Endothelial cell of umbilical vein (primary cell): ENCODE results near the gene ALK. TPM values are rescaled to one million over a fixed set of nuclear protein-coding genes. Genes with fewer than 3 reads are reported as not detected.

ENCODE experiments used
- BruUV-seq: library from RNA; stranded (reverse); fragments of 400-500 nt; replicated peaks from 2 replicates; lab custom pipeline; 2021; lab: Mats Ljungman, UMichigan
- CTCF ChIA-PET: fragments of 300-600, 350-600 bp; sonication (Branson Sonifier 250); formaldehyde crosslinking; loops from one replicate; lab custom pipeline; 2021; ENCODE audit warnings: antibody characterized with exemption, inconsistent platforms; lab: Charles Lee
- POLR2A ChIA-PET: fragments of 300-600, 350-600 bp; sonication (Branson Sonifier 250); formaldehyde crosslinking; loops from one replicate; lab custom pipeline; 2021; ENCODE audit warnings: antibody characterized with exemption, inconsistent platforms; lab: Charles Lee
- DNase-seq: peaks from one replicate; pipeline ENCODE4 v3.0.0-alpha.2; 2011; ENCODE audit warnings: low read depth, low spot score
- FAIRE-seq: peaks from 2 replicates; lab custom pipeline; 2011; peaks lifted over from hg19 to GRCh38; lab: Jason Lieb, UNC
- H2AFZ ChIP-seq: 2 replicates; pipeline ENCODE4 v1.6.0; 2012; ENCODE audit warnings: low read depth, low read length, control low read depth, inconsistent platforms
- H3K27ac ChIP-seq: 2 replicates; pipeline ENCODE4 v1.5.1; 2011; ENCODE audit warnings: low read depth, mild to moderate bottlenecking, control low read depth, low read length, moderate library complexity; ENCODE audit not compliant: insufficient read depth
- H3K27me3 ChIP-seq, 2 experiments: 2 replicates each; pipeline versions ENCODE4 v1.6.0 to v1.6.1; 2011; ENCODE audit warnings: low read length in 2 of 2, mixed read lengths in 1 of 2; ENCODE audit not compliant: control insufficient read depth in 2 of 2, insufficient read depth in 2 of 2
- H3K36me3 ChIP-seq, 2 experiments: 2 replicates in 1 of 2; 3 replicates in 1 of 2; pipeline ENCODE4 v1.5.1; 2011; ENCODE audit warnings: low read length in 2 of 2, mild to moderate bottlenecking in 1 of 2, moderate library complexity in 1 of 2; ENCODE audit not compliant: control insufficient read depth in 2 of 2, insufficient read depth in 2 of 2; ENCODE audit errors: extremely low read depth in 1 of 2
- H3K4me1 ChIP-seq: 3 replicates; pipeline ENCODE4 v1.5.1; 2011; ENCODE audit warnings: mild to moderate bottlenecking, low read length; ENCODE audit not compliant: control insufficient read depth, insufficient read depth; ENCODE audit errors: extremely low read depth
- H3K4me2 ChIP-seq: 2 replicates; pipeline ENCODE4 v1.6.1; 2011; ENCODE audit warnings: low read length, control low read depth, mixed read lengths; ENCODE audit not compliant: insufficient read depth
- H3K4me3 ChIP-seq, 3 experiments: fragments of 200-600 bp in 1 of 3; sonication (generic), shearing (Covaris generic) in 1 of 3; replicated peaks in 1 of 3; 2 replicates each; pipeline ENCODE4 v1.5.1; 2011 to 2016; ENCODE audit warnings: control low read depth in 3 of 3, low read length in 3 of 3, mild to moderate bottlenecking in 2 of 3, inconsistent platforms in 1 of 3, low read depth in 1 of 3, moderate library complexity in 1 of 3; ENCODE audit not compliant: insufficient read depth in 1 of 3
- H3K79me2 ChIP-seq: 2 replicates; pipeline ENCODE4 v1.6.0; 2012; ENCODE audit warnings: low read length, inconsistent platforms; ENCODE audit not compliant: control insufficient read depth, insufficient read depth
- H3K9ac ChIP-seq: replicated peaks from 2 replicates; pipeline ENCODE3; 2011; ENCODE audit warnings: low read length, control low read depth; ENCODE audit not compliant: insufficient read depth; ENCODE audit errors: extremely low read depth
- H3K9me1 ChIP-seq: replicated peaks from 3 replicates; pipeline ENCODE4 v1.6.0; 2011; ENCODE audit warnings: mild to moderate bottlenecking, low read length; ENCODE audit not compliant: control insufficient read depth, insufficient read depth; ENCODE audit errors: extremely low read depth
- H3K9me3 ChIP-seq: replicated peaks from 2 replicates; pipeline ENCODE4 v1.5.1; 2012; ENCODE audit warnings: low read length, inconsistent platforms; ENCODE audit not compliant: control insufficient read depth, insufficient read depth
- H4K20me1 ChIP-seq: replicated peaks from 2 replicates; pipeline ENCODE3; 2011; ENCODE audit warnings: mild to moderate bottlenecking, low read length; ENCODE audit not compliant: control insufficient read depth, insufficient read depth; ENCODE audit errors: extremely low read depth
- EZH2 ChIP-seq: IDR thresholded peaks from 2 replicates; pipeline ENCODE4 v1.6.1; 2012; ENCODE audit warnings: borderline replicate concordance, low read depth, mild to moderate bottlenecking, moderate library complexity, low read length, inconsistent platforms; ENCODE audit not compliant: severe bottlenecking
- FOS ChIP-seq: IDR thresholded peaks from 2 replicates; pipeline ENCODE4 v1.6.1; 2011; ENCODE audit warnings: mild to moderate bottlenecking, low read length, moderate library complexity, borderline replicate concordance; ENCODE audit not compliant: insufficient read depth
- GATA2 ChIP-seq: IDR thresholded peaks from 2 replicates; pipeline ENCODE4 v1.7.0; 2011; ENCODE audit warnings: low read depth, mild to moderate bottlenecking, moderate library complexity, mixed read lengths, low read length; ENCODE audit not compliant: insufficient read length, insufficient read depth
- JUN ChIP-seq: IDR thresholded peaks from 2 replicates; pipeline ENCODE4 v1.6.1; 2011; ENCODE audit warnings: borderline replicate concordance, low read depth; ENCODE audit not compliant: insufficient read length, insufficient read depth
- MYC ChIP-seq: IDR thresholded peaks from one replicate; pipeline ENCODE4 v1.6.1; 2011; ENCODE audit warnings: mild to moderate bottlenecking, low read depth, low read length
- POLR2A ChIP-seq: IDR thresholded peaks from 2 replicates; pipeline ENCODE4 v1.6.1; 2012; ENCODE audit warnings: low read depth, mild to moderate bottlenecking, control low read depth, low read length
- POLR2AphosphoS5 ChIP-seq: IDR thresholded peaks from 2 replicates; pipeline ENCODE4 v1.6.1; 2012; ENCODE audit warnings: low read depth, mild to moderate bottlenecking, control low read depth, low read length, moderate library complexity; ENCODE audit not compliant: insufficient read depth
- dilution Hi-C: fragments of 300-500 bp; cut with MboI; formaldehyde crosslinking; loops from one replicate; pipeline ENCODE4 v1.15.0; 2019; ENCODE audit warnings: low sequenced_read_pairs; ENCODE audit not compliant: extremely low pct_ligation_motif_present
- intact Hi-C: fragments of 100-400 bp; cut with micrococcal nuclease; formaldehyde crosslinking; loops from one replicate; pipeline ENCODE4 v1.10.0; 2022
- polyA plus RNA-seq, 4 experiments: library from polyadenylated mRNA; depleted of rRNA in 3 of 4; stranded (reverse) in 3 of 4; unstranded in 1 of 4; fragments of >200 nt; gene quantifications; 2 replicates each; pipeline versions ENCODE4 v1.2.1 to v1.2.3, GENCODE V29; 2011 to 2012; ENCODE audit warnings: missing spikeins in 1 of 4
- total RNA-seq: library from RNA; stranded (reverse); gene quantifications from 2 replicates; pipeline ENCODE4 v1.2.3, GENCODE V29; 2021
- TF ChIP-seq, protein P1 (sequence below), 2 donors: IDR thresholded peaks; 1 replicate in 1 of 2; 2 replicates in 1 of 2; pipeline ENCODE4 v1.5.1; 2011; ENCODE audit warnings: low read length in 2 of 2, mild to moderate bottlenecking in 2 of 2, moderate library complexity in 2 of 2, control low read depth in 1 of 2, inconsistent platforms in 1 of 2, low read depth in 1 of 2; ENCODE audit not compliant: insufficient read depth in 1 of 2; ENCODE audit errors: extremely low read depth in 1 of 2

The ALK gene
- total and polyA plus RNA-seq, 2 donors (not counting 3 experiments of a cell fraction or from before 2014, with no cell fraction given) = not detected

- Histone ChIP-seq H3K4me1 (no peaks in the 10 kb centered on the region), H3K27ac (no peak overlapping the region), H3K9ac (no peak overlapping the region), H3K27me3 (no peaks in the 10 kb centered on the region), H4K20me1 (no peaks in the 10 kb centered on the region), H3K4me2 (no peak overlapping the region), H3K9me3 (no peaks in the 10 kb centered on the region), H2AFZ (no peak overlapping the region), H3K9me1 (no peaks in the 10 kb centered on the region), H3K4me3 (no peak overlapping the region), H3K79me2 (no peaks in the 10 kb centered on the region), H3K36me3 (no peaks in the 10 kb centered on the region)
- ChIA-PET POLR2A (no interaction called here), CTCF (no interaction called here)
- FAIRE-seq = no peak
- intact Hi-C loops (no loop called here), dilution Hi-C loops (no loop called here)
- BruUV-seq = no TSS peak
- TF ChIP-seq POLR2A (no peak), JUN (no peak), MYC (no peak), FOS (no peak), POLR2AphosphoS5 (no peak), GATA2 (no peak)
- no peak for DNase-seq
Measured at GRCh38 chr2:29848566-29849310, 72.6 kb downstream of the ALK start.

DNA sequence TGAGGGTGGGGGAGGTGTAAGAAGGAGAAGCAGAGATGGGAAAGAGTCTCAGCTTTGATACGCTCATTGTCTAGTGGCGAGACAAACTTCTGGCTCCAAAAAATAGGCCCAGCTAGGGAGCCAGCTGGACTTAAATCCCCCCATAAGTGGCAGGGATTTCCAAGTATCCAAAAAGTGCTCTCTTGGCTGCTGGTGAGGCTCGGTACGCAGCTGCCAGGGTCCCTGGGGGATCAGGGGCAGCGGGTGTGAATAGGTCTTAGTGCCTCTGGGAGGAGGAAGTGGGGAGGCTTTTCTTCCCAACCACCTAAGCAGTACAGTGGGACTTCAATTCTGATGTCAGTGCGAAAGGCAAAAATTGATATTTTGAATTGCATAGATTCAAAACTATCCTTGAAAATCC lies 73.5 kb downstream of the ALK start:
- H3K4me3 ChIP-seq = no peak overlapping the region
- H3K4me2 ChIP-seq = no peak overlapping the region
- TF ChIP-seq JUN (no peak), FOS (no peak), POLR2AphosphoS5 (no peak), EZH2 (no peak), MYC (no peak)
- TF ChIP-seq, protein P1, sequence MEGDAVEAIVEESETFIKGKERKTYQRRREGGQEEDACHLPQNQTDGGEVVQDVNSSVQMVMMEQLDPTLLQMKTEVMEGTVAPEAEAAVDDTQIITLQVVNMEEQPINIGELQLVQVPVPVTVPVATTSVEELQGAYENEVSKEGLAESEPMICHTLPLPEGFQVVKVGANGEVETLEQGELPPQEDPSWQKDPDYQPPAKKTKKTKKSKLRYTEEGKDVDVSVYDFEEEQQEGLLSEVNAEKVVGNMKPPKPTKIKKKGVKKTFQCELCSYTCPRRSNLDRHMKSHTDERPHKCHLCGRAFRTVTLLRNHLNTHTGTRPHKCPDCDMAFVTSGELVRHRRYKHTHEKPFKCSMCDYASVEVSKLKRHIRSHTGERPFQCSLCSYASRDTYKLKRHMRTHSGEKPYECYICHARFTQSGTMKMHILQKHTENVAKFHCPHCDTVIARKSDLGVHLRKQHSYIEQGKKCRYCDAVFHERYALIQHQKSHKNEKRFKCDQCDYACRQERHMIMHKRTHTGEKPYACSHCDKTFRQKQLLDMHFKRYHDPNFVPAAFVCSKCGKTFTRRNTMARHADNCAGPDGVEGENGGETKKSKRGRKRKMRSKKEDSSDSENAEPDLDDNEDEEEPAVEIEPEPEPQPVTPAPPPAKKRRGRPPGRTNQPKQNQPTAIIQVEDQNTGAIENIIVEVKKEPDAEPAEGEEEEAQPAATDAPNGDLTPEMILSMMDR (IDR thresholded peaks at IDR 0.05; ENCODE audit: extremely low read depth in 1 of 2, insufficient read depth in 1 of 2, low read depth in 1 of 2, low read length in 2 of 2) = no peak
- H2AFZ ChIP-seq = no peak overlapping the region
- no peak overlapping the region for H3K27ac ChIP-seq
- H3K9me1 ChIP-seq = no peaks in the 10 kb centered on the region
- H3K9me3 ChIP-seq = no peaks in the 10 kb centered on the region
- intact Hi-C loops (no loop called here), dilution Hi-C loops (no loop called here)
- ChIA-PET CTCF (no interaction called here), POLR2A (no interaction called here)
- no peaks in the 10 kb centered on the region for H3K4me1 ChIP-seq
- no peaks in the 10 kb centered on the region for H4K20me1 ChIP-seq
- DNase-seq = no peak
- H3K9ac ChIP-seq = no peak overlapping the region
- H3K36me3 ChIP-seq = no peaks in the 10 kb centered on the region
- no peak for FAIRE-seq
- no peaks in the 10 kb centered on the region for H3K79me2 ChIP-seq
- no peaks in the 10 kb centered on the region for H3K27me3 ChIP-seq
- BruUV-seq = no TSS peak
